DOHH2 (cell line): ENCODE results near the gene ZNF276.

ENCODE experiments used
- H3F3A ChIP-seq: fragments of 200-600 bp; sonication (generic), shearing (Covaris generic); 2 replicates; pipeline ENCODE4 v1.6.0; 2016; ENCODE audit warnings: antibody characterized with exemption, mild to moderate bottlenecking; ENCODE audit not compliant: control insufficient read depth, insufficient read depth
- H3K27ac ChIP-seq: fragments of 200-600 bp; sonication (generic); 2 replicates; pipeline ENCODE4 v1.5.1; 2014; ENCODE audit warnings: low read depth, mild to moderate bottlenecking, low read length, moderate library complexity
- H3K27me3 ChIP-seq: fragments of 200-600 bp; sonication (generic); 2 replicates; pipeline ENCODE4 v1.6.1; 2014; ENCODE audit warnings: mild to moderate bottlenecking, low read length, mixed read lengths; ENCODE audit not compliant: control insufficient read depth
- H3K36me3 ChIP-seq: fragments of 200-600 bp; sonication (generic); 2 replicates; pipeline ENCODE4 v1.6.1; 2014; ENCODE audit warnings: mild to moderate bottlenecking, low read length, moderate library complexity, mixed read lengths; ENCODE audit not compliant: control insufficient read depth
- H3K4me1 ChIP-seq: fragments of 200-600 bp; sonication (generic); 2 replicates; pipeline ENCODE4 v1.6.1; 2014; ENCODE audit warnings: mild to moderate bottlenecking, low read length, mixed read lengths; ENCODE audit not compliant: control insufficient read depth
- H3K4me2 ChIP-seq: fragments of 200-600 bp; sonication (generic); 2 replicates; pipeline ENCODE4 v1.6.0; 2014; ENCODE audit warnings: mild to moderate bottlenecking, low read length, moderate library complexity
- H3K4me3 ChIP-seq: fragments of 200-600 bp; sonication (generic); 2 replicates; pipeline ENCODE4 v1.5.1; 2014; ENCODE audit warnings: mild to moderate bottlenecking, low read length, mixed read lengths
- H3K79me2 ChIP-seq: fragments of 200-600 bp; sonication (generic); 2 replicates; pipeline ENCODE4 v1.6.1; 2014; ENCODE audit warnings: mild to moderate bottlenecking, low read length, mixed read lengths; ENCODE audit not compliant: control insufficient read depth
- H3K9me2 ChIP-seq: fragments of 200-600 bp; sonication (generic); replicated peaks from 2 replicates; pipeline ENCODE4 v1.6.1; 2014; ENCODE audit warnings: mild to moderate bottlenecking, low read length, mixed read lengths; ENCODE audit not compliant: control insufficient read depth
- H3K9me3 ChIP-seq: fragments of 200-600 bp; sonication (generic); 2 replicates; pipeline ENCODE4 v1.6.1; 2014; ENCODE audit warnings: antibody characterized with exemption, low read length, mixed read lengths; ENCODE audit not compliant: control insufficient read depth, insufficient read depth
- H4K20me1 ChIP-seq: fragments of 200-600 bp; sonication (generic); 2 replicates; pipeline ENCODE4 v1.6.0; 2014; ENCODE audit warnings: low read depth, mild to moderate bottlenecking, antibody characterized with exemption, low read length, moderate library complexity; ENCODE audit not compliant: control insufficient read depth, insufficient read depth
- CTCF ChIP-seq: fragments of 200-600 bp; sonication (generic); IDR thresholded peaks from one replicate; pipeline ENCODE4 v1.5.1; 2014; ENCODE audit warnings: antibody characterized with exemption, mild to moderate bottlenecking, low read depth, low read length; ENCODE audit not compliant: poor library complexity, severe bottlenecking
- EZH2phosphoT487 ChIP-seq: fragments of 200-600 bp; sonication (generic); IDR thresholded peaks from 2 replicates; pipeline ENCODE4 v1.6.1; 2017; ENCODE audit warnings: borderline replicate concordance, mild to moderate bottlenecking, antibody characterized with exemption, low read length, moderate library complexity, mixed read lengths

ZNF276 gene

GRCh38 chr16:89695875-89696669 is 25.3 kb upstream of the ZNF276 start:
- no peaks in the 10 kb centered on the region for H3K9me3 ChIP-seq
- no peaks in the 10 kb centered on the region for H3K27me3 ChIP-seq
- no peaks in the 10 kb centered on the region for H3K9me2 ChIP-seq
- TF ChIP-seq CTCF (no peak), EZH2phosphoT487 (no peak)
- no peaks in the 10 kb centered on the region; the same call in 1 of the 2 replicates for H4K20me1 ChIP-seq
- H3K4me1 ChIP-seq: peaks cover 30% of the 10 kb centered on the region
- no peak overlapping the region for H3K4me3 ChIP-seq
- H3K4me2 ChIP-seq: peak overlapping the region; percentile 36; the same call in 1 of the 2 replicates
- no peak overlapping the region for H3K27ac ChIP-seq
- no peaks in the 10 kb centered on the region for H3K79me2 ChIP-seq
- H3F3A ChIP-seq: peaks cover 5% of the 10 kb centered on the region; the same call in 1 of the 2 replicates
- peaks cover 53% of the 10 kb centered on the region for H3K36me3 ChIP-seq

DNA sequence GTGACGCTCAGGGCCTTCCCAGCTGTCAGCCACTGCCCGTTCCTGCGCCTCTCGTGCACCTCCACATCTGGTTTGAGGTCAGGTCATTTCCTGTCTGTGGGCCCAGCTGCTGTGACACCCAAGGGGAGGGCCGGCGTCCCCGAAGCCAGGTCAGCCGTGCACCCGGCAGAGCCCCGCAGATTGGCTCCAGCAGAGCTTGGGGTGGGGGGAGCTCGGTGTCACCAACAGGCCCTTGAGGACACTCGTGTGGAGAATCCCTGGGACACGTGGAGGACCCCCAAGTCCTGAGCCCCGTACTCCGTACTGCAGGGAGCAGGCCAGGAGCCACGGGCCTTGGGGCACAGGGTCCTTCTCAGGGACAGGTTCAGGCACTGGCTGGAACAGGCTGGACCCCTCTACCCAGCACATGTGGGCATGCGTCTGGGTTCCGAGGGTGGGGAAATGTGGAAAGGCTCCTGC is 24.6 kb upstream of the ZNF276 start:
- no peaks in the 10 kb centered on the region; the same call in 1 of the 2 replicates for H4K20me1 ChIP-seq

GRCh38 chr16:89697161-89697615 is 24.1 kb upstream of the ZNF276 start:
- no peaks in the 10 kb centered on the region; the same call in 1 of the 2 replicates for H4K20me1 ChIP-seq

More for the DNA sequence above, 24.6 kb upstream of the ZNF276 start:
- Histone ChIP-seq H3K9me2 (no peaks in the 10 kb centered on the region), H3K4me3 (no peak overlapping the region), H3K4me2 (peak overlapping the region; percentile 36; the same call in 1 of the 2 replicates), H3K27ac (no peak overlapping the region), H3K36me3 (peaks cover 48% of the 10 kb centered on the region), H3K27me3 (no peaks in the 10 kb centered on the region), H3K79me2 (no peaks in the 10 kb centered on the region), H3F3A (peaks cover 5% of the 10 kb centered on the region; the same call in 1 of the 2 replicates), H3K9me3 (no peaks in the 10 kb centered on the region), H3K4me1 (peaks cover 31% of the 10 kb centered on the region)
- TF ChIP-seq CTCF (no peak), EZH2phosphoT487 (no peak)

More at GRCh38 chr16:89697161-89697615, 24.1 kb upstream of the ZNF276 start:
- no peaks in the 10 kb centered on the region for H3K9me3 ChIP-seq
- no peaks in the 10 kb centered on the region for H3K79me2 ChIP-seq
- H3K4me1 ChIP-seq: peaks cover 32% of the 10 kb centered on the region
- peaks cover 5% of the 10 kb centered on the region; the same call in 1 of the 2 replicates for H3F3A ChIP-seq
- H3K4me3 ChIP-seq: no peak overlapping the region
- H3K9me2 ChIP-seq: no peaks in the 10 kb centered on the region
- TF ChIP-seq EZH2phosphoT487: no peak
- no peaks in the 10 kb centered on the region for H3K27me3 ChIP-seq
- H3K27ac ChIP-seq: no peak overlapping the region
- no peak overlapping the region for H3K4me2 ChIP-seq
- peaks cover 43% of the 10 kb centered on the region for H3K36me3 ChIP-seq
